Erythroblast (primary cell): ENCODE results near the gene DIRAS3.

ENCODE experiments used
- GATA1 ChIP-seq: IDR thresholded peaks from 2 replicates; pipeline ENCODE4 v1.6.1; 2011; ENCODE audit warnings: low read depth, mild to moderate bottlenecking, control low read depth, low read length, moderate library complexity
- POLR2A ChIP-seq: IDR thresholded peaks from 2 replicates; pipeline ENCODE4 v1.6.1; 2011; ENCODE audit warnings: mild to moderate bottlenecking, low read length

- TF ChIP-seq POLR2A (no peak), GATA1 (no peak)
These were observed 3.4 kb downstream of the DIRAS3 start for GRCh38 chr1:68046885-68047658.
